ENCODE data around the gene C1orf198.

The C1orf198 gene

DNA sequence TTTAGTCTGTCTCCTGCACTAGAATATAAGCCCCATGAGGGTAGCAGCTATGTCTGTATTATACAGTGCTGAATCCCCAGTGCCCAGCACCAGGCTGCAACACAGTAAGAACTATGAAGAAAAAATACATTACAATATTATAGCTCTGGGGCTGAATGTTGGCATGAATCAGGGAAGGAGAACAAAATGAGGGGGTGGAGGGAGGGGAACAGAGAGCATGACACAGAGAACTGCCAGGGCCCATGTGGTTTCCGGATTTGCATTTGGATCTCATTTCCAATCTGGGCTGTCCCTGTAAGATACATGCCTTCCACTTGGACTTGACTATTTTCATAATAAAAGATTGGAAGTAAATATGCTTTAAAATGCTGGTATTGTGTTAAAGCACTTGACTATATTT is 35.8 kb downstream of the C1orf198 start:
- Histone ChIP-seq H3K36me3 (ENCODE audit: control insufficient read depth, insufficient read depth, low read length) (no peaks in the 10 kb centered on the region), H3K27ac (ENCODE audit: low read depth, low read length) (no peak overlapping the region), H3K4me1 (ENCODE audit: control insufficient read depth, insufficient read depth, low read length) (no peaks in the 10 kb centered on the region), H3K27me3 (ENCODE audit: control insufficient read depth, insufficient read depth, low read length) (no peaks in the 10 kb centered on the region), H3K9ac (ENCODE audit: low read length) (no peak overlapping the region), H3K4me3 (ENCODE audit: low read depth, low read length) (no peak overlapping the region), H3K9me3 (ENCODE audit: control insufficient read depth, insufficient read depth, low read depth, low read length) (no peaks in the 10 kb centered on the region)

DNA sequence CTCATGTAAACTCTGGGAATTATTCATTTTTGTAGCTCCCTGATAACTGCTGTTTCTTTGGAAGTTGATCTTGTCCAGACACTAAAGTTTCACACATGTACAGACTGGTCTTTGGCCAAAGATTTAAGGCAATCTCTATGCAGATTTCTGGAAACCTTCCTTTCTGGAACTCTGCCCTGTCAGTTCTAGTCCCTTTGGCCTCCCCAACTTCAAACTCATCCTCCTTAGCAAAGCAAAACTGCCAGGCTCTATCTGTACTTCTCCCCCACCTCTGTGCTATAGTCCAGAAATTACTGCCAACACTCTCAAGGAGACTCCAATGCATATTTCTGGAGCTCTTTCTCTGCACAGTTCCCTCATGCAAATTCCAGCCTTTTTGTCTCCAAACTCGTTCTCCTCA is 36.5 kb downstream of the C1orf198 start:
- no peak overlapping the region for H3K4me3 ChIP-seq (ENCODE audit: low read depth, low read length)
- H3K27ac ChIP-seq (ENCODE audit: low read depth, low read length): no peak overlapping the region
- H3K36me3 ChIP-seq (ENCODE audit: control insufficient read depth, insufficient read depth, low read length): no peaks in the 10 kb centered on the region
- H3K9ac ChIP-seq (ENCODE audit: low read length): no peak overlapping the region
- no peaks in the 10 kb centered on the region for H3K4me1 ChIP-seq (ENCODE audit: control insufficient read depth, insufficient read depth, low read length)
- no peaks in the 10 kb centered on the region for H3K9me3 ChIP-seq (ENCODE audit: control insufficient read depth, insufficient read depth, low read depth, low read length)
- H3K27me3 ChIP-seq (ENCODE audit: control insufficient read depth, insufficient read depth, low read length): no peaks in the 10 kb centered on the region

DNA sequence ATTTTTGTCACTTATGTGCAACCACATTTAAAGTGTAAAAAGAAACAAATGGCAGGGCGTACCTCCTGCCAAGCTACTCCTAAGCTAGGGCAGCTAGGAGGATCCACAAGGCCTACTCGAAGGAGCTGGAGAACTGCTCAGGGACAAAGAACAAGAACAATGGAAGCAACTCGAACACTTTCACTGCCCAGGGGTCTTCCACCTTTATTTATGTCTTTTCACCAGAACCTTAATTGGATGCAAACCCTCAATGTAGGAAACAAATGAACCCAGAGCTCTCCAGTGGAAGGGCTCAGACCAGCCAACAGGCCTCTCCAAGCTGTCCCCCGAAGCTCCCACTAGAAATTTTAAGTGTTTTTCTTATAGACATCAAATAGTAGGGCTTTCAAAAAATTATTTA is 39.9 kb downstream of the C1orf198 start:
- Histone ChIP-seq H3K27me3 (ENCODE audit: control insufficient read depth, insufficient read depth, low read length) (peaks cover 4% of the 10 kb centered on the region; the same call in 1 of the 2 replicates), H3K9ac (ENCODE audit: low read length) (no peak overlapping the region), H3K4me3 (ENCODE audit: low read depth, low read length) (no peak overlapping the region), H3K36me3 (ENCODE audit: control insufficient read depth, insufficient read depth, low read length) (no peaks in the 10 kb centered on the region), H3K27ac (ENCODE audit: low read depth, low read length) (no peak overlapping the region), H3K4me1 (ENCODE audit: control insufficient read depth, insufficient read depth, low read length) (no peaks in the 10 kb centered on the region), H3K9me3 (ENCODE audit: control insufficient read depth, insufficient read depth, low read depth, low read length) (no peaks in the 10 kb centered on the region)

- Histone ChIP-seq H3K27ac (ENCODE audit: low read depth, low read length) (no peak overlapping the region), H3K27me3 (ENCODE audit: control insufficient read depth, insufficient read depth, low read length) (peaks cover 4% of the 10 kb centered on the region; the same call in 1 of the 2 replicates), H3K36me3 (ENCODE audit: control insufficient read depth, insufficient read depth, low read length) (no peaks in the 10 kb centered on the region), H3K4me3 (ENCODE audit: low read depth, low read length) (no peak overlapping the region), H3K9me3 (ENCODE audit: control insufficient read depth, insufficient read depth, low read depth, low read length) (no peaks in the 10 kb centered on the region), H3K9ac (ENCODE audit: low read length) (no peak overlapping the region), H3K4me1 (ENCODE audit: control insufficient read depth, insufficient read depth, low read length) (no peaks in the 10 kb centered on the region)
Observed at GRCh38 chr1:230827801-230828200, 40.5 kb downstream of the C1orf198 start.

- Histone ChIP-seq H3K27ac (ENCODE audit: low read depth, low read length) (no peak overlapping the region), H3K9me3 (ENCODE audit: control insufficient read depth, insufficient read depth, low read depth, low read length) (no peaks in the 10 kb centered on the region), H3K27me3 (ENCODE audit: control insufficient read depth, insufficient read depth, low read length) (peaks cover 4% of the 10 kb centered on the region; the same call in 1 of the 2 replicates), H3K4me3 (ENCODE audit: low read depth, low read length) (no peak overlapping the region), H3K9ac (ENCODE audit: low read length) (no peak overlapping the region), H3K4me1 (ENCODE audit: control insufficient read depth, insufficient read depth, low read length) (no peaks in the 10 kb centered on the region), H3K36me3 (ENCODE audit: control insufficient read depth, insufficient read depth, low read length) (no peaks in the 10 kb centered on the region)
Observed at GRCh38 chr1:230827081-230827681, 41.1 kb downstream of the C1orf198 start.

DNA sequence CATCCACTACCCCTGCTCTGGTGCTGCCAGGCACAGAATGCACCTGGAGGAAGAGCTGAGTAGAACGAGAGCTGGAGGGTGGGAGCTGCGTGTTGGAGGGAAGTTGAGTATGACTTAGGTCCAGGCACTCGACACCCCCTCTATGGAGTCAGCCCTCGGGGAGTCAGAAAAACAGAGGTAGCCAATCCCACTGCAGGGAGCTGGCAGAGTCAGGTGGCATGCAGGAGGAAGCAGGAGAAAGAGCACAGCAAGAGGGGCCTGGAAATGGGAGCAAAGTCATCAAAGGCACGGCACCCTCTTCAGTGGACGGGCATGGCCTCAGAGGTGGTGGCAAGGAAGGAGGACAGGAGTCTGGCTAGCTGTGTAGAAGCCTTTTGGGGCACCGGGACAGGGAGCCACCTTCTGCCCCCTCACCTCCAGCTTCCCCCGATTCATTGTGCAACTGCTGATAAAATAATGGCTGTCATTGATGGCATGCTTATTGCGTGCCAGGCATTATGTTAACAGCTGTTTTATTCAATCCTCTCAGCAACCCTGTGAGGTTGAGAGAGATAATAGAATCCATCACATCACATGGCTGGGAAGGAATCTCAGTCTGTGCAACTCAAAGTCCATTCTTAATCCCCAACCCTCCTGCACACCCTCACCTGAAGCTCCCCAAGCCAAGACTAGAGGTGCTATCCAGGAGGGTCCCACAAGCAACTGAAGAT is 42.0 kb downstream of the C1orf198 start:
- Histone ChIP-seq H3K27ac (ENCODE audit: low read depth, low read length) (no peak overlapping the region), H3K36me3 (ENCODE audit: control insufficient read depth, insufficient read depth, low read length) (no peaks in the 10 kb centered on the region), H3K4me3 (ENCODE audit: low read depth, low read length) (no peak overlapping the region), H3K9me3 (ENCODE audit: control insufficient read depth, insufficient read depth, low read depth, low read length) (no peaks in the 10 kb centered on the region), H3K4me1 (ENCODE audit: control insufficient read depth, insufficient read depth, low read length) (no peaks in the 10 kb centered on the region), H3K9ac (ENCODE audit: low read length) (no peak overlapping the region), H3K27me3 (ENCODE audit: control insufficient read depth, insufficient read depth, low read length) (peaks cover 4% of the 10 kb centered on the region; the same call in 1 of the 2 replicates)

- no peak overlapping the region for H3K27ac ChIP-seq (ENCODE audit: low read depth, low read length)
Observed at GRCh38 chr1:230825761-230826160, 42.6 kb downstream of the C1orf198 start.

GRCh38 chr1:230824919-230825721 is 43.2 kb downstream of the C1orf198 start:
- H3K4me3 ChIP-seq (ENCODE audit: low read depth, low read length): no peak overlapping the region
- no peak overlapping the region for H3K27ac ChIP-seq (ENCODE audit: low read depth, low read length)
- no peaks in the 10 kb centered on the region for H3K36me3 ChIP-seq (ENCODE audit: control insufficient read depth, insufficient read depth, low read length)
- no peaks in the 10 kb centered on the region for H3K9me3 ChIP-seq (ENCODE audit: control insufficient read depth, insufficient read depth, low read depth, low read length)
- H3K27me3 ChIP-seq (ENCODE audit: control insufficient read depth, insufficient read depth, low read length): peaks cover 4% of the 10 kb centered on the region; the same call in 1 of the 2 replicates
- H3K9ac ChIP-seq (ENCODE audit: low read length): no peak overlapping the region
- no peaks in the 10 kb centered on the region for H3K4me1 ChIP-seq (ENCODE audit: control insufficient read depth, insufficient read depth, low read length)

More at GRCh38 chr1:230825761-230826160, 42.6 kb downstream of the C1orf198 start:
- Histone ChIP-seq H3K9ac (ENCODE audit: low read length) (no peak overlapping the region), H3K27me3 (ENCODE audit: control insufficient read depth, insufficient read depth, low read length) (peaks cover 4% of the 10 kb centered on the region; the same call in 1 of the 2 replicates), H3K36me3 (ENCODE audit: control insufficient read depth, insufficient read depth, low read length) (no peaks in the 10 kb centered on the region), H3K9me3 (ENCODE audit: control insufficient read depth, insufficient read depth, low read depth, low read length) (no peaks in the 10 kb centered on the region), H3K4me3 (ENCODE audit: low read depth, low read length) (no peak overlapping the region), H3K4me1 (ENCODE audit: control insufficient read depth, insufficient read depth, low read length) (no peaks in the 10 kb centered on the region)

DNA sequence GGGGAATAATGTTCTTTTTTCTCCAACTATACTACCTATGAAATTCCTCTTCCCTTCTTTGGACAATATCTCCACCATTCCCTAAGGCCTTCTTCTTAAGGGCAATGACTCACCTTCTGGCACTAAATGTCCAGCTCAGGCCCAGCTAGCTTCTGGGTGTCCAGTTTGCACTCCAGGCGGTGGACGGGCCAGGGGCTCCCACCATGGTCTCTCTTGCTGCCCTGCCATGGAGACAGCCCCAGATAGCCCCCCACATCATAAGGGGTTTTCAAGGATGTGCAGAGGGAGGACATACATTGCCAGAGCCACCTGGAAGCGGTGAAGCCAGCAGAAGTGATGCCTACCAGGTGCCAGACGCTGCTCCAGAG is 43.8 kb downstream of the C1orf198 start:
- Histone ChIP-seq H3K9ac (ENCODE audit: low read length) (no peak overlapping the region), H3K27ac (ENCODE audit: low read depth, low read length) (no peak overlapping the region), H3K36me3 (ENCODE audit: control insufficient read depth, insufficient read depth, low read length) (no peaks in the 10 kb centered on the region), H3K27me3 (ENCODE audit: control insufficient read depth, insufficient read depth, low read length) (peaks cover 4% of the 10 kb centered on the region; the same call in 1 of the 2 replicates), H3K9me3 (ENCODE audit: control insufficient read depth, insufficient read depth, low read depth, low read length) (no peaks in the 10 kb centered on the region), H3K4me3 (ENCODE audit: low read depth, low read length) (no peak overlapping the region), H3K4me1 (ENCODE audit: control insufficient read depth, insufficient read depth, low read length) (no peaks in the 10 kb centered on the region)

DNA sequence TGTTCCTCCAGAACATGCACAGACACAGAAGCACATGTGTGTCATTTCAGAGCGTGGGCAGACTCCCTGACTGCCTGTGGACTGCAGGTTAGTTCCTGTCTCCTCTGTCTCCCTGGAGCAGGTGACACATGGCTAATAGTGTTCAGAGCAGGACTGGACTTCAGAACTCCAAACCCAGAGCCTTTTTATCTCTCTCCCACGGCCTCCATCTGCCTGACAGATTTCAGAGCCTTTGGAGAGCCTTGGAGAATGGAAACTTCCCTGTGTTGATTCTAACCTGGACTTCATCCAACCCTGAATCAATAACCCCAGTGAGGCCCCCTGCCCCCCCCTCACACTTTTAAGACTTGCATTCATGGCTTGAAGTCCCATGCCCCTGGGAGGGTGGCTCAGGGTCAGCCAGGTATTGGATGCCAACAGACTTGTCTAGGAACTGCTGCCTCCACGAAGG is 44.4 kb downstream of the C1orf198 start:
- H3K4me1 ChIP-seq (ENCODE audit: control insufficient read depth, insufficient read depth, low read length): no peaks in the 10 kb centered on the region
- no peak overlapping the region for H3K9ac ChIP-seq (ENCODE audit: low read length)
- H3K36me3 ChIP-seq (ENCODE audit: control insufficient read depth, insufficient read depth, low read length): no peaks in the 10 kb centered on the region
- H3K4me3 ChIP-seq (ENCODE audit: low read depth, low read length): no peak overlapping the region
- H3K9me3 ChIP-seq (ENCODE audit: control insufficient read depth, insufficient read depth, low read depth, low read length): no peaks in the 10 kb centered on the region
- peaks cover 4% of the 10 kb centered on the region; the same call in 1 of the 2 replicates for H3K27me3 ChIP-seq (ENCODE audit: control insufficient read depth, insufficient read depth, low read length)
- H3K27ac ChIP-seq (ENCODE audit: low read depth, low read length): no peak overlapping the region

DNA sequence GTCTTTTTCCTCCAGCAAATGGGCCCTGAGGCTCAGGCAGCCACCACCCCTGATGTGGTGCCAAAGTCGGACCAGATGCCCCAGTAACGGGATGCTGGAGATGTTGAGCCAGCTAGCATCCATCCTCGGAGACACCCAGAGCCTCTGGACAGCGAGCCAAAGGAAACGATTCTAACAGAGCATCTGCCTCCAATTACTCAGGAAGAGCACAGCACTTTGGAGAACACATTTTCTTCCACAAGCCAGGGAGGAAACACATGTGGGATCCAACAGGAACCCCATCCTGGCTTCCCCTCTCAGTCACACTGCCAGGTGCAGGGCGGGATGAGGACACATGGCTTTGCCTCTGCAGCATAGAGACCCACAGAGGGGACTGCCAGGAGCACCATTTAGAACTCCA is 44.9 kb downstream of the C1orf198 start:
- H3K27ac ChIP-seq (ENCODE audit: low read depth, low read length): no peak overlapping the region
- peaks cover 4% of the 10 kb centered on the region; the same call in 1 of the 2 replicates for H3K27me3 ChIP-seq (ENCODE audit: control insufficient read depth, insufficient read depth, low read length)
- H3K4me1 ChIP-seq (ENCODE audit: control insufficient read depth, insufficient read depth, low read length): no peaks in the 10 kb centered on the region

More for the DNA sequence above, 44.9 kb downstream of the C1orf198 start:
- Histone ChIP-seq H3K36me3 (ENCODE audit: control insufficient read depth, insufficient read depth, low read length) (no peaks in the 10 kb centered on the region), H3K9ac (ENCODE audit: low read length) (no peak overlapping the region), H3K4me3 (ENCODE audit: low read depth, low read length) (no peak overlapping the region), H3K9me3 (ENCODE audit: control insufficient read depth, insufficient read depth, low read depth, low read length) (no peaks in the 10 kb centered on the region)

Measured in HUES6 (cell line).